GM12892 (cell line): ENCODE results near the gene SYCN.

ENCODE experiments used
- DNase-seq: peaks from one replicate; pipeline ENCODE4 v3.0.0; 2011; ENCODE audit not compliant: insufficient read length
- FAIRE-seq: peaks from 2 replicates; lab custom pipeline; 2011; peaks lifted over from hg19 to GRCh38; lab: Jason Lieb, UNC
- POLR2A ChIP-seq: IDR thresholded peaks from 2 replicates; pipeline ENCODE4 v1.6.1; 2011; ENCODE audit warnings: low read depth, low read length, control low read depth
- POLR2AphosphoS5 ChIP-seq: IDR thresholded peaks from 2 replicates; pipeline ENCODE4 v1.6.1; 2011; ENCODE audit warnings: low read depth, low read length, control low read depth
- TAF1 ChIP-seq: IDR thresholded peaks from 2 replicates; pipeline ENCODE4 v1.6.1; 2011; ENCODE audit warnings: low read depth, mild to moderate bottlenecking, control low read depth, low read length, borderline replicate concordance

SYCN gene

DNA sequence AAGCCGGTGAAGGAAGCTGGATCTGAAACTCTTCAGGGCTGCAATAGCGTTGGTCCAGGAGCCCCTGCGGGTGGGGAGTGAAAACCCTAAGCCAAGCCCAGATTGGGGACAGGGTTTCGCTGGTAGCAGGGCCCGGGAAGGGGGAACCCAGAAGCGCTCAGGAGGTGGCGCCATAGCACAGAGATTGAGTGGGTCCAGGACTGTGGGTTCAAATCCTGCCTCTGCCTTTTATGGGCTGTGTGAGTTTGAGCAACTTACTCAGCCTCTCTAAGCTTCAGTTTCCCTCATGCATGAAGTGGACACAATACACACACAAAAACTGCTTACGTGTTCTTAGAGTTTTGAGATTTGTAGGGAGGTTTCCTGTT, 8.3 kb upstream of the SYCN start:
- TF ChIP-seq TAF1, result no peak
- no peak for TF ChIP-seq POLR2AphosphoS5
- TF ChIP-seq POLR2A, result no peak
- FAIRE-seq (no peak), DNase-seq (no peak)

DNA sequence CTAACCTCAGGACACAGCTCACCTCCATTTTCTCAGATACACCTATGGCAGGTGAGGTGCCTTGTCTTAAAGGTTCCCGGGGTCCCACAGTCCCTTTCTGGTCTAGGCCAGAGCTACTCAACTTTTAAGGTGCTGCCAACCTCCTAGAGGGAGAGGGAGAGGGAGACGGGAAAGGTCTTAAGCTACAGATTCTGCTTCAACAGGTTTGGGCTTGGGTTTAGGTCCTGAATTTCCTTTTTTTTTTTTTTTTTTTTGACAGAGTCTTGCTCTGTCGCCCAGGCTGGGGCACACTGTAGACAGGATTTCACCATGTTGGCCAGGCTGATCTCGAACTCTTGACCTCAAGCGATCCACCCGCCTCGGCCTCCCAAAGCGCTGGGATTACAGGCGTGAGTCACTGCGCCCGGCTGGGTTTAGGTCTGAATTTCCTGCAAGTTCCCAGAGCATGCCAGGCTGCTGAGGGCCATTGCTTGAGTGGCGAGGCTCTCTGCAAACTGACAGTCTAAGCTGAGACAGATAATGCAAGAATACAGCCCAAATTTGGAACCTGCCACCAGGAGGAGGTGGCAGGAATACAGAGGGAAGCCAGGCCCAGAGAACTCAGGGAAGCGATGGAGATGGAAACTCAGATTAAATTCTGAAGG, 7.8 kb upstream of the SYCN start:
- TF ChIP-seq POLR2A (no peak), POLR2AphosphoS5 (no peak), TAF1 (no peak)
- DNase-seq (no peak), FAIRE-seq (no peak)

DNA sequence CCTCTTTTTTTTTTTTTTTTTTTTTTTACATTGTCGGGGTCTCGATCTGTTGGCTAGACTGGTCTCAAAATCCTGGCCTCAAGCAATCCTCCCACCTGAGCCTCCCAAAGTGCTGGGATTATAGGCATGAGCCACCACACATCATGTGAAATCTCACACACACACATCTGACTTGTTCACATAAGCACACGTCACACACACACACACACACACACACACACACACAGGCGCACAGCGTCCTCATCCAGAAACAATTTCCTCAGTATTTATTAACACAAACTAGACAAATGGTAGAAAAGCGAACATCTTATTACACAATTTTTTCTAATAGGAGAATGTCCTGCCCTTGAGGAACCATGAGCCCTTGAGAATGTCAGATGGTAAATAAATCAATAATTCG, 5.1 kb upstream of the SYCN start:
- no peak for TF ChIP-seq POLR2A
- no peak for TF ChIP-seq POLR2AphosphoS5
- no peak for TF ChIP-seq TAF1
- DNase-seq (no peak), FAIRE-seq (no peak)

DNA sequence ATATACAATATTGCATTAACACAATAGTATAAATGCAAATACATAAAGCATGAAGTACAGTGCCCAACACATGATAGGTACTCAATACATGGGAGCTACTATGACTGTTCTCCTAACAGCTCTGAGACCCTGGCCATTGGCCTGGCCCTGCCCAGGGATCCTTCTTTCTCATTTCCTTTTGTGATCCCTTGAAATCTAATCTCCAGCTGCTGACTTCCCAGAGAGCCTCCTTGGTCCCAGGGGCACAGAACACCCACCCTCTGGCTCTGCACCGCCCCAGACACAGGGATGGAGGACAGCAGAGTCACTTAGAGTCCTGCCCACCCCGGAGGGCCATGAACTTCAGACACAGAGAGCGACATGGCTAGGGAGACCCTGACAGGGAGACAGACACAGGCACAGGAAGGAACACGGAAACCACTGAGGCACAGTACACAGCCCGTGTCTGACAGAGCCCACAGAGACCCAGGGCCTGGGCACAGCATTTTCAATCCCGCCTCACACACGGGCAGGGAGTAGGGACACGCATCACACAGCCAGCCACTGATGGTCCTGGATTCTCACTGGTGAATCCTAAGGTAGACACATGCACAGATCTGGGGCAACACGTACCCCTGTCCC, 4.2 kb upstream of the SYCN start:
- no peak for FAIRE-seq
- TF ChIP-seq TAF1, result no peak
- no peak for TF ChIP-seq POLR2A
- no peak for TF ChIP-seq POLR2AphosphoS5
- no peak for DNase-seq

DNA sequence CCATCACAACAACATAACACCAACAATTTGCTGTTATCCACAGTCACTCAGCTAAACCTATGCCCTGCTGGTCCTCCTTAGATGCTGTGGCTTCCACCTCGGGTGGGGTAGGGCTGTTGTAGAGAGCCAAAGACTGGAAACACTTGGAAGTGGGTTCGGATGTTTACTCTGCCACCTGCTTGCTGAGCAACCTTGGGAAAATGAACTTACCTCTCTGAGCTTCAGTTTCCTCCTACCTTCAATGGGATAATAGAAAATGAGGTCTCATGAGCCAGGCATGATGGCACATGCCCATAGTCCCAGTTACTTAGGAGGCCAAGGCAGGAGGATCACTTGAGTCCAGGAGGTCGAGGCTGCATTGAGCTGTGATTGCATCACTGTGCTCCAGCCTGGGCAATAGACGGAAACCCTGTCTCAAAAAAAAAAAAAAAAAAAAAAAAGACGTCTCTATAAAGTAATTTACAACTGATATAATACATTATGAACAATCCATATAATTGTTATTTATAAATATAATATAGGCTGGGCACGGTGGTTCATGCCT, 3.3 kb upstream of the SYCN start:
- FAIRE-seq, result no peak
- DNase-seq, result no peak
- TF ChIP-seq TAF1, result no peak
- TF ChIP-seq POLR2A, result no peak
- no peak for TF ChIP-seq POLR2AphosphoS5

DNA sequence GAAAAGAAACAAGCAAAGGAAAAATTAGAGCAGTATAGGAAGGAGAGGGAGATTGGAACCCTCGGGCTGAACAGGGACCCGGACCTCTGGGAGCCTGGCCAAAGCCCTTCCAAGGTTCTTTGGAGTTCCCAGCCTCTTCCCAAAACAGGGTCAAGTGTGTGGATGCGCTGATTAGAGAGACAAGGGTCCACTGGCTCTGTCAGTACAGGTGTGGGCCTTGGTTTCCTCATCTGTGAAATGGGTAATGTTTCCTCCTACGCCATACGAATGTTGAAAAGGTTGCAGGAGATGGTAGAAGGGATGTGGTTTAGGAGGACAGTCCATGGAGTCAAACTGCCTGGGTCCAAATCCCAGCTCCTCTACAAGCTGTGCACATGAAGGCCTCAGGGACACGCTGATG, 2.1 kb upstream of the SYCN start:
- TF ChIP-seq TAF1 (no peak), POLR2A (no peak), POLR2AphosphoS5 (no peak)
- DNase-seq, result no peak
- no peak for FAIRE-seq

DNA sequence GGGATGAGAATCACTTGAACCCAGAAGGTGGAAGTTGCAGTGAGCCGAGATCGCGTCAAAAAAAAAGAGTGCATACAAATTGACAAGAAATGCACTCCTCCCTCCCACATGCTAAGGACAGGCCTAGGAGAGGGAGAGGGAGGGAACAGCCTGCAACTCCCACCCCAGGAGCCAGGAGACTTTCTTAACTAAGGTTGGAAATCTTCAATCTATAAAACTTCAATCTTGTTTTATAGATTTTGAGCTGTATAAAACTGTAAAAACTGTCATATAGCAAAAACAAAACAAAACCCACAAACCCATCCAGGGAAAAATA, 1.3 kb upstream of the SYCN start:
- no peak for FAIRE-seq
- DNase-seq, result no peak
- TF ChIP-seq POLR2A, result no peak
- no peak for TF ChIP-seq TAF1
- TF ChIP-seq POLR2AphosphoS5, result no peak

DNA sequence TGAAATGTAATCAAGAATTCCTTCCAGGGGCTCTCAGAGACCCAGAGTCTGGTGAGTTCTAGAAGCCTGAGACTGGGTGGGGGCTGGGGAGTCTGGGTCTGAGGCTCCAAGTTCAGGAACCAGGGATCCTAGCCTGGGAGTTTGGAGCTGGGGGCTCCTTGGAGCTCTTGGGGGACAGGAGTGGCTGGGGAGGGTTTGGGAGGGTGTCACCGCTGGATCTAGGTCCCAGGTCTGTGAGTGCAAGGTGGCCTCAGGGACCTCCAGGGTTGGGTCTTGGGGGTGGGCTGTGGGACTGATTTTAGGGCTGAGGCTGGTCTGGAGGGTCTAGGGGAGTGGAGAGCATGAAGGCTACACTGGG, 1.1 kb downstream of the SYCN start:
- FAIRE-seq (no peak), DNase-seq (no peak)
- TF ChIP-seq POLR2AphosphoS5 (no peak), TAF1 (no peak), POLR2A (no peak)

DNA sequence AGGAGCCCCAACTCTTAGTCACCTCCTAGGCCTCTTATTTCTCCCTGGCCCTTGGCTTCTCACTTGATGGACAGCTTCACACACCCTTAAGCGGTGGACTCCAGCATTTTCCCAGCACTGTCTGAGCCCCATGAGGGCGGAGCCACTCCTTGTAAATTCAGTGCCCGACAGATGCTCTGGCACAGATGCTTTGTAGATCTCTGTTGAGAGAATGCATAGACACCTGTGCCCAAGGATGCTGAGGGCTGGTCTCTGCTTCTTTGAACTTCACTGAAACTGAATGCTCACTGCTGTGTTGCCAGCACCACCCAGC, 3.3 kb downstream of the SYCN start:
- no peak for DNase-seq
- no peak for FAIRE-seq
- no peak for TF ChIP-seq TAF1
- TF ChIP-seq POLR2A, result no peak
- no peak for TF ChIP-seq POLR2AphosphoS5

DNA sequence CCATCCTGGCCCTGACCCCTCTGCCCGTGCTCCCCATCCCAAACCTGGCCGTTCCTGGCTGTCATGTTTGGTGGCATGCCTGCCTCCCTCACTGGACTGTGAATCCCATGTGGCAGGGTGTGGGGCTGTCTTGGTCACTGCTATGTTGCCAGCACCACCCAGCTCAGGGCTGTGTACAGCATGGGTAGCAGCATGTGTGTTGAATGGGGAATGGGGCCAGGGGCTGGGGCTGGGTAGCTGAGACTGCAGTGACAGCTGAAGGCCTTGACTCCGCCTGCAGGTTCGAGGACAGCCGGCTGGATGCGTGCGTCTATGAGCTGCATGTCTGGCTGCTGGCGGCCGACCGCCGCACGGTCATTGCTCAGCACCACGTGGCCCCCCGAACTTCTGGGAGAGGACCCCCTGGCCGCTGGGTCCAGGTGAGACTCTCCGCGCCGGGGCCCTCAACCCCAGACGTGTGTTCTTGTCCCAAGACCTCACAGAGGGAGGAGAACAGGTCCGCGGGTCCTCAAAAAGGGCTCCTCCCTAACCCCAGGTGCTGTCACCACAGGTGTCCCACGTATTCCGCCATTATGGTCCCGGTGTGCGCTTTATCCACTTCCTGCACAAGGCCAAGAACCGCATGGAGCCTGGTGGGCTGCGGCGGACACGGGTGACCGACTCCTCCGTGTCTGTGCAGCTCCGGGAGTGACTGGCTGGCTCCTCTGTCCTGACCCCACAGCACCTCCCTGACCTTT, 3.8 kb downstream of the SYCN start:
- FAIRE-seq (no peak), DNase-seq (no peak)
- no peak for TF ChIP-seq POLR2AphosphoS5
- TF ChIP-seq TAF1, result no peak
- TF ChIP-seq POLR2A, result no peak

DNA sequence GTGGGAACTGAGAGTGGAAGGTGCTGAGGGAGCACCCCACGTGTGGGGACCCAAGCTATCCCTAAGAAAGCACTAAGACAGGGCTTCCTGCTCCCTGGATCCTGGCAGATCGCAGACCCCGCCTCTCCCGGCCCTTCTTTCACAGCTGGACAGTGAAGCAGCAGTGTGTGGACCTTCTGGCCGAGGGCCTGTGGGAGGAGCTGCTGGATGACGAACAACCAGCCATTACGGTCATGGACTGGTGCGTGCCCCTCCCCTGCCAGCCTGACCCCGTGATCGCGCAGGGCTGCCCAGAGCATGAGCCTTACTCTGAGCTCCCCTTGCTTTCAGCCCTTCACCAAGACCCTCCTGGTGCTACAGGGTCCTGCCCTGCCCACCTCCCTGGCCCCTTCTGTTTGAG, 5.0 kb downstream of the SYCN start:
- DNase-seq (no peak), FAIRE-seq (no peak)
- TF ChIP-seq TAF1 (no peak), POLR2A (no peak), POLR2AphosphoS5 (no peak)

DNA sequence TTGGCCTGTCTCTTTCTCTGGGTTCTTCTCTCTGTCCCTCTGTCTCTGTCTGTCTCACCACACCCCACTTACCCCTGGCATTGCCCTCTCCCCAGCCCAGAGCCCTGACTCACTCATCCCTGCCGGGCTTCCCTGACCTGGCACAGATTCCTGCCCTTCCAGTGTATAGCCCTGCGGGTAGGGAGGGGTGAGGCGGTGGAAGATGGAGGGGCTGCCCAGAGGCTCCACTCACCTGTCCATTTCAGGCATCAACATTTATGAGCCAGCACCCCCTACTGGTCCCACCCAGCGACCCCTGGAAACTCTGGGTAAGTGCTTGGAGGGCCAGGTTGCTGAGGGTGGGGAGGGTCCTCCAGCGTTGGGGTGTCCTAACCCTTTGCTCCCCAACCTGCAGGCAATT, 6.3 kb downstream of the SYCN start:
- FAIRE-seq, result no peak
- DNase-seq, result no peak
- no peak for TF ChIP-seq POLR2A
- no peak for TF ChIP-seq POLR2AphosphoS5
- no peak for TF ChIP-seq TAF1
